Measurements from ENCODE around the gene ANKRD30B.
"Not testable (repeated sequence)": the region's sequence is repeated elsewhere in the genome, so short reads cannot be mapped to it uniquely, and the experiment has no call there.

GRCh38 chr18:14866426-14866825 lies 118.5 kb downstream of the ANKRD30B start:
- TF ChIP-seq, protein P1, sequence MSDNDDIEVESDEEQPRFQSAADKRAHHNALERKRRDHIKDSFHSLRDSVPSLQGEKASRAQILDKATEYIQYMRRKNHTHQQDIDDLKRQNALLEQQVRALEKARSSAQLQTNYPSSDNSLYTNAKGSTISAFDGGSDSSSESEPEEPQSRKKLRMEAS (IDR thresholded peaks at IDR 0.05), result not testable (repeated sequence)
- TF ChIP-seq, protein P2, sequence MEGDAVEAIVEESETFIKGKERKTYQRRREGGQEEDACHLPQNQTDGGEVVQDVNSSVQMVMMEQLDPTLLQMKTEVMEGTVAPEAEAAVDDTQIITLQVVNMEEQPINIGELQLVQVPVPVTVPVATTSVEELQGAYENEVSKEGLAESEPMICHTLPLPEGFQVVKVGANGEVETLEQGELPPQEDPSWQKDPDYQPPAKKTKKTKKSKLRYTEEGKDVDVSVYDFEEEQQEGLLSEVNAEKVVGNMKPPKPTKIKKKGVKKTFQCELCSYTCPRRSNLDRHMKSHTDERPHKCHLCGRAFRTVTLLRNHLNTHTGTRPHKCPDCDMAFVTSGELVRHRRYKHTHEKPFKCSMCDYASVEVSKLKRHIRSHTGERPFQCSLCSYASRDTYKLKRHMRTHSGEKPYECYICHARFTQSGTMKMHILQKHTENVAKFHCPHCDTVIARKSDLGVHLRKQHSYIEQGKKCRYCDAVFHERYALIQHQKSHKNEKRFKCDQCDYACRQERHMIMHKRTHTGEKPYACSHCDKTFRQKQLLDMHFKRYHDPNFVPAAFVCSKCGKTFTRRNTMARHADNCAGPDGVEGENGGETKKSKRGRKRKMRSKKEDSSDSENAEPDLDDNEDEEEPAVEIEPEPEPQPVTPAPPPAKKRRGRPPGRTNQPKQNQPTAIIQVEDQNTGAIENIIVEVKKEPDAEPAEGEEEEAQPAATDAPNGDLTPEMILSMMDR (IDR thresholded peaks at IDR 0.05), result not testable (repeated sequence)
- TF ChIP-seq JUN (IDR thresholded peaks at IDR 0.05), result not testable (repeated sequence)

All from A549 (cell line).